Calu3 (cell line): Measurements from ENCODE around the gene RTL5. TPM values are rescaled to one million over a fixed set of nuclear protein-coding genes. Genes with fewer than 3 reads are reported as not detected.
"Not testable (repeated sequence)": the region's sequence is repeated elsewhere in the genome, so short reads cannot be mapped to it uniquely, and the experiment has no call there.

Source experiments
- Bru-seq: library from RNA; stranded (reverse); fragments of 400-500 nt; gene quantifications from one replicate; lab custom pipeline; 2021; lab: Mats Ljungman, UMichigan
- BruChase-seq, 2 experiments: library from RNA; stranded (reverse); fragments of 400-500 nt; gene quantifications; one replicate each; lab custom pipeline; 2021; lab: Mats Ljungman, UMichigan
- BruUV-seq: library from RNA; stranded (reverse); fragments of 400-500 nt; replicated peaks from 2 replicates; lab custom pipeline; 2021; lab: Mats Ljungman, UMichigan
- CTCF ChIA-PET: fragments of 300-600 bp; sonication (Branson Sonifier 250); formaldehyde crosslinking; loops from one replicate; lab custom pipeline; 2022; ENCODE audit warnings: antibody characterized with exemption; lab: Charles Lee
- DNase-seq: peaks from one replicate; pipeline ENCODE4 v3.0.0; 2022
- H3K27ac Mint-ChIP-seq: one replicate; pipeline ENCODE4 v1.8.0; 2022; ENCODE audit warnings: mixed read lengths; ENCODE audit not compliant: unreplicated experiment
- H3K27me3 Mint-ChIP-seq: one replicate; pipeline ENCODE4 v1.8.0; 2022; ENCODE audit warnings: mixed read lengths; ENCODE audit not compliant: unreplicated experiment
- H3K36me3 Mint-ChIP-seq: one replicate; pipeline ENCODE4 v1.8.0; 2022; ENCODE audit warnings: mild to moderate bottlenecking, moderate library complexity, mixed read lengths; ENCODE audit not compliant: insufficient read depth, unreplicated experiment
- H3K4me1 Mint-ChIP-seq: one replicate; pipeline ENCODE4 v1.8.0; 2022; ENCODE audit warnings: mild to moderate bottlenecking, low read depth, mixed read lengths; ENCODE audit not compliant: unreplicated experiment
- H3K4me3 Mint-ChIP-seq: one replicate; pipeline ENCODE4 v1.8.0; 2022; ENCODE audit warnings: mild to moderate bottlenecking, low read depth, moderate library complexity, mixed read lengths; ENCODE audit not compliant: unreplicated experiment
- H3K9me3 Mint-ChIP-seq: one replicate; pipeline ENCODE4 v1.8.0; 2022; ENCODE audit warnings: low read depth, mixed read lengths; ENCODE audit not compliant: unreplicated experiment
- intact Hi-C: fragments of 100-400 bp; cut with micrococcal nuclease; formaldehyde crosslinking; loops from one replicate; pipeline ENCODE4 v1.10.0; 2022; ENCODE audit not compliant: unreplicated experiment
- long read RNA-seq: library from polyadenylated mRNA; stranded (forward); transcript quantifications from one replicate; pipeline ENCODE4 v2.0.0, GENCODE V29; 2022
- total RNA-seq: library from RNA; stranded (reverse); gene quantifications from 2 replicates; pipeline ENCODE4 v1.2.3, GENCODE V29; 2022
- TF ChIP-seq, protein P1 (sequence below): fragments of 200-600 bp; IDR thresholded peaks from one replicate; pipeline ENCODE4 v1.8.0; 2022; ENCODE audit warnings: antibody characterized with exemption; ENCODE audit not compliant: unreplicated experiment

The RTL5 gene
- total RNA-seq: 0.07 and 0.22 TPM in 2 replicates
- Bru-seq, nascent RNA: percentile 12 among the genes with signal in this experiment
- BruChase-seq, experiment 1, labeled RNA remaining after a 6-hour chase: percentile 16 among the genes with signal in this experiment
- BruChase-seq, experiment 2, labeled RNA remaining after a 2-hour chase: not detected
- long read RNA-seq: 0 reads

DNA sequence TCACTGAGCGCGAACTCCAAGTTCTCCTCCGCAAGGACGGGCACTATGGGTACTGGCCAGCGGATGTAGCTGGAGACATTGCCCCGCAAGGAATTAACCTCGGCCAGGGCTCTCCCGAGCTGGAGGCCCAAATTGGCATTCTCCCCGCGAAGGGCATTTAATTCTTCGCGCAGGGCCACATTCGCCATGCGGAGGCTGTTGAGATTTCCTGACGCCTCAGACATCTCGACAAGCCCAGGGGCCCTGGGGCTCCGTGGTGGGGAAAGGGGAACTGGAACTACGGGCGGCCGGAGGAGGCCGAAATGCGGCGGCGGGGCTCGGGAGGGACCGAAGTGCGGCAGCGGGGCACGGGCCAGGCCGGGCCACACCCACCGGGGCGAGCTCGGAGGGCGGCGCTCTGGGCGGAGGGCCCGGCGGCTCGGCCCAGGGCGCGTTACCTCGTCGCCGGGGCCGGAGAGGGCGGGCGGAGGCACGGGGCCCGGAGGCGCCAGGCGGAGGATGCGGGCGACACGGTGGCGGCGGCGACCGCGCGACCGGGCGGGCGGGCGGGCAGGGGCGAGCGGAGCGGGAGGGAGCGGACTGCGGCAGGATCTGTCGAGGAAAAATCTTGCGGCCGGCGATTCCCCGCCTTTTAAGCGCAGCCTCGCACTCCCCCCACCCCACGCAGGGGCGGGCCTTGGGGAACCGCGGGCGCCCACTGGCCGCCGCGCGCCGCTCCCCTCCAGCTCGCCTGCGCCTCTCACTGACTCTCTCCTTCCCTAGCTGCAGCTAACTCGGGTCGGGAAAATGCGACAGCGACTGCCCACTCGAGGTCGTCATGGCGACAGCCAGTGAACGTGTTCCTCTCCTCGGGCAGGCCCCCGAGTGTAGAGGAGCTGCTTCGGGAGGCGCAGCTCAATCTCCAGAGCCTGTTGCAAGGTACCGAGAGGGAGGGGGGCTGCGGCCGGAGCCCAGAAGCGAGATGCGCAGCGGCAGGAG is at the start of gene RTL5:
Gene RTL5 (minus strand): TSS at position 599 of the 978 bp plus-strand sequence.
- peak; percentile 32 for DNase-seq
- Mint-ChIP-seq H3K4me1 (peaks cover 8% of the 10 kb centered on the region), H3K27ac (no peak within 1 kb of the TSS), H3K9me3 (no peaks in the 10 kb centered on the region), H3K4me3 (peak within 1 kb of the TSS; percentile 64), H3K27me3 (peaks cover 74% of the 10 kb centered on the region), H3K36me3 (peaks cover 5% of the 10 kb centered on the region)
- intact Hi-C loops: no loop called here
- BruUV-seq: no TSS peak
- CTCF ChIA-PET: no interaction called here
- TF ChIP-seq, protein P1, sequence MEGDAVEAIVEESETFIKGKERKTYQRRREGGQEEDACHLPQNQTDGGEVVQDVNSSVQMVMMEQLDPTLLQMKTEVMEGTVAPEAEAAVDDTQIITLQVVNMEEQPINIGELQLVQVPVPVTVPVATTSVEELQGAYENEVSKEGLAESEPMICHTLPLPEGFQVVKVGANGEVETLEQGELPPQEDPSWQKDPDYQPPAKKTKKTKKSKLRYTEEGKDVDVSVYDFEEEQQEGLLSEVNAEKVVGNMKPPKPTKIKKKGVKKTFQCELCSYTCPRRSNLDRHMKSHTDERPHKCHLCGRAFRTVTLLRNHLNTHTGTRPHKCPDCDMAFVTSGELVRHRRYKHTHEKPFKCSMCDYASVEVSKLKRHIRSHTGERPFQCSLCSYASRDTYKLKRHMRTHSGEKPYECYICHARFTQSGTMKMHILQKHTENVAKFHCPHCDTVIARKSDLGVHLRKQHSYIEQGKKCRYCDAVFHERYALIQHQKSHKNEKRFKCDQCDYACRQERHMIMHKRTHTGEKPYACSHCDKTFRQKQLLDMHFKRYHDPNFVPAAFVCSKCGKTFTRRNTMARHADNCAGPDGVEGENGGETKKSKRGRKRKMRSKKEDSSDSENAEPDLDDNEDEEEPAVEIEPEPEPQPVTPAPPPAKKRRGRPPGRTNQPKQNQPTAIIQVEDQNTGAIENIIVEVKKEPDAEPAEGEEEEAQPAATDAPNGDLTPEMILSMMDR: no peak

DNA sequence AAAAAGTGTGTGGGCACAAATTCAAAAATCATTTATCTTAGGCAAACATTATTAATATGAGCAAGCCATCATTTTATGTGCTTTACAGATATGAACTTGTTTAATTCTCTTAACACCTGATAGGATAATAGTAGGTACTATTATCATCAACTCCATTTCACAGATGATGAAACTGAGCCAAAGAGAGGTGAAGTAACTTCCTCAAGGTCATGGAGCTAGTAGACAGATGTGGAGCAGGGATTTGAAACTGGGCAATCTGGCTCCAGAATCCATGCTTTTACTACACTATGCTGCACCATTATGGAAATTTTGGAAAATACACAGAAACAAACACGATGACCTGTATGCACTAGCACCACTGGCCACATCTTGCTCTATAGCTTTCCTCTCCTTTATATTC is 48.8 kb upstream of the RTL5 start:
- Mint-ChIP-seq H3K4me1 (no peaks in the 10 kb centered on the region), H3K27ac (no peak overlapping the region), H3K36me3 (no peaks in the 10 kb centered on the region), H3K9me3 (no peaks in the 10 kb centered on the region), H3K27me3 (no peaks in the 10 kb centered on the region), H3K4me3 (no peak overlapping the region)
- no TSS peak for BruUV-seq
- DNase-seq: no peak
- CTCF ChIA-PET: interaction anchor here (1.2 kb wide), 1 partner anchor 10 kb away, joined by 5 read pairs; no protein-coding TSS in a partner anchor
- TF ChIP-seq, protein P1: no peak
- intact Hi-C loops: no loop called here

DNA sequence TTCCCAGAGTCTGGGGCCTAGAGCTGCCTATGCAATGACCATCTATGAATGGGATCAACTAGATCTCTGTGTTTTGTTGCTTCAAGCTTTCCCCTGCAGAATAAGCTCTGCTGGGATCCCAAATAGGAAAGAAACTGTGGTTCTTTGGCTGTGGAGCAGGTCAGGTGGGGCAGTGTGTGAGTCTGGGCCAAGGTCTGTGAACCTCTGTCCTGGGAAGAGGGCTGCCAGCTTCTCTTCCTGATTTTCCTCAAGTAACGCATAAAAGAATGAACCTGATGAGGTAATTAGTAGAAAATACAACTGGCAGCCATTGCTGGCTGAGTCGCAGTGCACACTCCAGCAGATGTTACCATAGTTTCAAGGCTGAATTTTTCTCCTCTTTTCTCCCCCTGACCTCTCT is 45.3 kb upstream of the RTL5 start:
- Mint-ChIP-seq H3K9me3 (no peaks in the 10 kb centered on the region), H3K36me3 (no peaks in the 10 kb centered on the region), H3K27me3 (peaks cover 11% of the 10 kb centered on the region), H3K27ac (no peak overlapping the region), H3K4me1 (no peaks in the 10 kb centered on the region), H3K4me3 (no peak overlapping the region)
- BruUV-seq: no TSS peak
- no peak for DNase-seq
- intact Hi-C loops: no loop called here
- CTCF ChIA-PET: no interaction called here
- TF ChIP-seq, protein P1: no peak

GRCh38 chrX:72176289-72176688 is 44.6 kb upstream of the RTL5 start:
- intact Hi-C loops, H3K36me3 Mint-ChIP-seq, BruUV-seq, CTCF ChIA-PET, DNase-seq, H3K4me1 Mint-ChIP-seq, H3K9me3 Mint-ChIP-seq, H3K4me3 Mint-ChIP-seq, H3K27ac Mint-ChIP-seq: not testable (repeated sequence)
- peaks cover 11% of the 10 kb centered on the region for H3K27me3 Mint-ChIP-seq
